HepG2 (cell line): ENCODE results near the gene PTPN2. TPM values are rescaled to one million over a fixed set of nuclear protein-coding genes. Genes with fewer than 3 reads are reported as not detected.

ENCODE experiments used
- ARHGAP35 ChIP-seq: sonication (generic); formaldehyde crosslinking; IDR thresholded peaks from 2 replicates; pipeline ENCODE4 v1.9.0; 2022; ENCODE audit warnings: mild to moderate bottlenecking, inconsistent platforms, moderate library complexity, missing genetic modification reagents, borderline replicate concordance
- BRF2 ChIP-seq: sonication (generic); formaldehyde crosslinking; IDR thresholded peaks from 2 replicates; pipeline ENCODE4 v1.8.1; 2022; ENCODE audit warnings: mild to moderate bottlenecking, missing genetic modification reagents
- CHD2 ChIP-seq: IDR thresholded peaks from 2 replicates; pipeline ENCODE4 v1.6.1; 2011; ENCODE audit warnings: low read depth, low read length, improper control_type of control experiment
- DBP ChIP-seq: sonication (generic); formaldehyde crosslinking; IDR thresholded peaks from 2 replicates; pipeline ENCODE4 v1.4.0; 2020; ENCODE audit warnings: missing genetic modification reagents; ENCODE audit errors: not compliant biosample characterization
- FOXA1 ChIP-seq, 2 experiments: fragments of 450-650 bp in 1 of 2; sonication (generic) in 1 of 2; formaldehyde crosslinking in 1 of 2; IDR thresholded peaks; 2 replicates each; pipeline versions ENCODE4 v1.4.0 to v1.6.1; 2016 to 2020; ENCODE audit warnings: missing genetic modification reagents in 1 of 2
- KAT7 ChIP-seq: IDR thresholded peaks from 2 replicates; pipeline ENCODE4 v1.6.1; 2018; ENCODE audit warnings: borderline replicate concordance, missing compliant biosample characterization
- KAT8 ChIP-seq: IDR thresholded peaks from 2 replicates; pipeline ENCODE4 v1.6.1; 2016; ENCODE audit warnings: missing genetic modification reagents, missing compliant biosample characterization
- MED1 ChIP-seq: sonication (generic); formaldehyde crosslinking; IDR thresholded peaks from 2 replicates; pipeline ENCODE4 v1.4.0; 2020; ENCODE audit warnings: missing genetic modification reagents
- NCOA1 ChIP-seq: sonication (generic); formaldehyde crosslinking; IDR thresholded peaks from 2 replicates; pipeline ENCODE4 v1.9.0; 2021; ENCODE audit warnings: missing genetic modification reagents
- NFATC3 ChIP-seq: sonication (generic); formaldehyde crosslinking; IDR thresholded peaks from 2 replicates; pipeline ENCODE4 v1.5.1; 2020; ENCODE audit warnings: mild to moderate bottlenecking, missing genetic modification reagents
- NR2F1 ChIP-seq, 2 experiments: fragments of 450-650 bp in 1 of 2; formaldehyde crosslinking in 1 of 2; IDR thresholded peaks; 2 replicates each; pipeline versions ENCODE4 v1.5.0 to v1.6.1; 2016 to 2020; ENCODE audit warnings: mild to moderate bottlenecking in 1 of 2, missing compliant biosample characterization in 1 of 2, missing genetic modification reagents in 1 of 2, moderate library complexity in 1 of 2
- PREB ChIP-seq: sonication (generic); formaldehyde crosslinking; IDR thresholded peaks from 2 replicates; pipeline ENCODE4 v1.4.0; 2020; ENCODE audit warnings: missing genetic modification reagents
- RELA ChIP-seq: sonication (generic); formaldehyde crosslinking; IDR thresholded peaks from 2 replicates; pipeline ENCODE4 v1.4.0; 2020; ENCODE audit warnings: missing genetic modification reagents
- RFX1 ChIP-seq: fragments of 450-650 bp; IDR thresholded peaks from 2 replicates; pipeline ENCODE4 v1.6.1; 2017
- SP5 ChIP-seq: IDR thresholded peaks from 2 replicates; pipeline ENCODE4 v1.6.1; 2016; ENCODE audit warnings: low read depth, borderline replicate concordance
- SRSF4 ChIP-seq: fragments of 200-400 bp; formaldehyde crosslinking; IDR thresholded peaks from one replicate; pipeline ENCODE4 v1.6.1; 2018; ENCODE audit warnings: mild to moderate bottlenecking, low read depth, low read length, moderate library complexity; ENCODE audit not compliant: poor library complexity, severe bottlenecking
- TBP ChIP-seq: sonication (generic); formaldehyde crosslinking; IDR thresholded peaks from 2 replicates; pipeline ENCODE4 v1.5.0; 2020; ENCODE audit warnings: missing genetic modification reagents
- TCF12 ChIP-seq, 2 experiments: fragments of 450-650 bp in 1 of 2; sonication (generic) in 1 of 2; formaldehyde crosslinking in 1 of 2; IDR thresholded peaks; 2 replicates each; pipeline versions ENCODE4 v1.6.1 to v1.8.0; 2017 to 2022; ENCODE audit warnings: antibody characterized with exemption in 1 of 2, mild to moderate bottlenecking in 1 of 2, missing genetic modification reagents in 1 of 2, moderate library complexity in 1 of 2
- ZBED4 ChIP-seq: sonication (generic); formaldehyde crosslinking; IDR thresholded peaks from 2 replicates; pipeline ENCODE4 v1.4.0; 2020; ENCODE audit warnings: missing genetic modification reagents, borderline replicate concordance
- ZNF180 ChIP-seq: sonication (generic); formaldehyde crosslinking; IDR thresholded peaks from 2 replicates; pipeline ENCODE4 v1.4.0; 2020; ENCODE audit warnings: low read depth, missing genetic modification reagents, borderline replicate concordance
- ZNF230 ChIP-seq: sonication (generic); formaldehyde crosslinking; IDR thresholded peaks from 2 replicates; pipeline ENCODE4 v1.4.0; 2020; ENCODE audit warnings: mild to moderate bottlenecking, missing genetic modification reagents
- ZNF260 ChIP-seq: sonication (generic); formaldehyde crosslinking; IDR thresholded peaks from 2 replicates; pipeline ENCODE4 v1.4.0; 2020; ENCODE audit warnings: missing genetic modification reagents, low read depth, mild to moderate bottlenecking, borderline replicate concordance
- ZNF557 ChIP-seq: sonication (generic); formaldehyde crosslinking; IDR thresholded peaks from 2 replicates; pipeline ENCODE4 v1.4.0; 2020; ENCODE audit warnings: missing genetic modification reagents
- polyA plus RNA-seq, 8 experiments: library from polyadenylated mRNA; depleted of rRNA in 3 of 8; stranded (reverse) in 7 of 8; unstranded in 1 of 8; fragments of >200 nt; fragmentation: Illumina TruSeq in 4 of 8; extraction: Trizol in 4 of 8; gene quantifications; 2 replicates each; pipeline versions ENCODE4 v1.2.1 to v1.2.3, GENCODE V29; 2011 to 2016; ENCODE audit warnings: low read depth in 4 of 8, missing spikeins in 1 of 8, mixed read lengths in 1 of 8; ENCODE audit not compliant: insufficient read depth in 1 of 8
- total RNA-seq, 5 experiments: library from RNA; depleted of rRNA; stranded (reverse); fragments of >200 nt; fragmentation: Illumina TruSeq; extraction: Trizol; gene quantifications; 2 replicates each; pipeline ENCODE4 v1.2.3, GENCODE V29; 2016; ENCODE audit warnings: low read depth in 1 of 5

The PTPN2 gene
- total and polyA plus RNA-seq, 2 of the 13 experiments (the other 11 are each of a cell fraction or from before 2014, with no cell fraction given), result 24.9 to 41.5 TPM

- TF ChIP-seq NR2F1 (CRISPR knock-in tag; IDR thresholded peaks at IDR 0.05) (no peak), BRF2 (CRISPR knock-in tag) (no peak), SRSF4 (no peak), ZBED4 (CRISPR knock-in tag) (no peak; the same call in 1 of the 2 replicates), ZNF557 (0 out of 2 replicates have a peak, but pooled peaks have one; percentile 94), TBP (CRISPR knock-in tag) (no peak), FOXA1 (IDR thresholded peaks at IDR 0.05) (no peak), FOXA1 (CRISPR knock-in tag; IDR thresholded peaks at IDR 0.05) (peak; percentile 28; the same call in 1 of the 2 replicates), PREB (CRISPR knock-in tag) (peak; percentile 30; the same call in 1 of the 2 replicates), TCF12 (IDR thresholded peaks at IDR 0.05) (no peak), TCF12 (CRISPR knock-in tag; IDR thresholded peaks at IDR 0.05) (no peak), ARHGAP35 (CRISPR knock-in tag) (no peak), NFATC3 (CRISPR knock-in tag) (peak; percentile 88; the same call in 1 of the 2 replicates), KAT8 (CRISPR knock-in tag) (peak; percentile 90), MED1 (CRISPR knock-in tag) (peak; percentile 80), ZNF180 (CRISPR knock-in tag) (no peak), NCOA1 (CRISPR knock-in tag) (0 out of 2 replicates have a peak, but pooled peaks have one; percentile 53), CHD2 (peak; percentile 50; the same call in 1 of the 2 replicates), ZNF230 (0 out of 2 replicates have a peak, but pooled peaks have one; percentile 57), RFX1 (no peak), KAT7 (no peak), DBP (no peak), ZNF260 (CRISPR knock-in tag) (no peak), RELA (peak; percentile 88), SP5 (CRISPR knock-in tag) (no peak; the same call in 1 of the 2 replicates)
Observed at GRCh38 chr18:12883684-12884405, at the start of gene PTPN2 (continued).
